ENCODE measurements around the gene SESN1. TPM values are rescaled to one million over a fixed set of nuclear protein-coding genes. Genes with fewer than 3 reads are reported as not detected.

The SESN1 gene
- total RNA-seq, 1 donor from 2014 or later, result 9.1 TPM

GRCh38 chr6:109023356-109023925, 71.2 kb downstream of the SESN1 start:
- no peak overlapping the region for H3K27ac Mint-ChIP-seq
- CTCF ChIA-PET, result no interaction called here

GRCh38 chr6:109021870-109022269, 72.8 kb downstream of the SESN1 start:
- DNase-seq, result no peak
- Mint-ChIP-seq H3K9me3 (no peaks in the 10 kb centered on the region), H3K27me3 (no peaks in the 10 kb centered on the region), H3K36me3 (ENCODE audit: low read depth) (no peaks in the 10 kb centered on the region), H3K4me1 (peaks cover 44% of the 10 kb centered on the region), H3K27ac (no peak overlapping the region), H3K4me3 (no peak overlapping the region)
- intact Hi-C loops (cut with micrococcal nuclease), result loop anchor here (5.0 kb wide), 1 partner anchor 35 kb away; no protein-coding TSS in a partner anchor
- TF ChIP-seq CTCF (IDR thresholded peaks at IDR 0.05), result no peak
- POLR2A ChIA-PET, result interaction anchor here (0.7 kb wide), 2 partner anchors 9 to 13 kb away, joined by 3 to 6 read pairs; no protein-coding TSS in a partner anchor
- no peak for ATAC-seq (ENCODE audit: low read depth)
- CTCF ChIA-PET, result interaction anchor here (1.0 kb wide), 2 partner anchors 11 to 52 kb away, joined by 3 read pairs; no protein-coding TSS in a partner anchor

More at GRCh38 chr6:109023356-109023925, 71.2 kb downstream of the SESN1 start:
- no peaks in the 10 kb centered on the region for H3K27me3 Mint-ChIP-seq
- intact Hi-C loops (cut with micrococcal nuclease), result loop anchor here (5.0 kb wide), 1 partner anchor 34 kb away; no protein-coding TSS in a partner anchor
- H3K4me1 Mint-ChIP-seq, result peaks cover 44% of the 10 kb centered on the region
- TF ChIP-seq CTCF (IDR thresholded peaks at IDR 0.05), result no peak
- DNase-seq (no peak), ATAC-seq (ENCODE audit: low read depth) (no peak)
- H3K36me3 Mint-ChIP-seq (ENCODE audit: low read depth), result no peaks in the 10 kb centered on the region
- no peaks in the 10 kb centered on the region for H3K9me3 Mint-ChIP-seq
- POLR2A ChIA-PET, result no interaction called here
- no peak overlapping the region for H3K4me3 Mint-ChIP-seq

- H3K9me3 Mint-ChIP-seq, result no peaks in the 10 kb centered on the region
- ATAC-seq (ENCODE audit: low read depth), result no peak
- no peak overlapping the region for H3K27ac Mint-ChIP-seq
- CTCF ChIA-PET, result no interaction called here
- peaks cover 43% of the 10 kb centered on the region for H3K4me1 Mint-ChIP-seq
- DNase-seq, result no peak
- no peaks in the 10 kb centered on the region for H3K36me3 Mint-ChIP-seq (ENCODE audit: low read depth)
- intact Hi-C loops (cut with micrococcal nuclease), result loop anchor here (5.0 to 10.0 kb wide), 2 partner anchors 37 to 765 kb away; no protein-coding TSS in a partner anchor
- no peaks in the 10 kb centered on the region for H3K27me3 Mint-ChIP-seq
- POLR2A ChIA-PET, result no interaction called here
- TF ChIP-seq CTCF (IDR thresholded peaks at IDR 0.05), result no peak
- no peak overlapping the region for H3K4me3 Mint-ChIP-seq
These were observed 74.7 kb downstream of the SESN1 start for GRCh38 chr6:109019911-109020310.

GRCh38 chr6:109015176-109015575, 79.5 kb downstream of the SESN1 start:
- TF ChIP-seq CTCF (IDR thresholded peaks at IDR 0.05), result no peak
- ChIA-PET POLR2A (interaction anchor here (0.6 to 1.2 kb wide), 3 partner anchors 35 to 51 kb away, joined by 3 to 4 read pairs (median 3); no protein-coding TSS in a partner anchor), CTCF (interaction anchor here (1.3 kb wide), 1 partner anchor 20 kb away, joined by 3 read pairs; no protein-coding TSS in a partner anchor)
- H3K9me3 Mint-ChIP-seq, result no peaks in the 10 kb centered on the region
- H3K4me1 Mint-ChIP-seq, result peaks cover 50% of the 10 kb centered on the region
- intact Hi-C loops (cut with micrococcal nuclease), result loop anchor here (1.0 to 10.0 kb wide), 3 partner anchors 9 to 760 kb away; no protein-coding TSS in a partner anchor
- H3K36me3 Mint-ChIP-seq (ENCODE audit: low read depth), result no peaks in the 10 kb centered on the region
- DNase-seq (no peak), ATAC-seq (ENCODE audit: low read depth) (no peak)
- H3K27ac Mint-ChIP-seq, result peak overlapping the region; percentile 42
- H3K4me3 Mint-ChIP-seq, result no peak overlapping the region
- H3K27me3 Mint-ChIP-seq, result no peaks in the 10 kb centered on the region

GRCh38 chr6:109014606-109015005, 80.0 kb downstream of the SESN1 start:
- Mint-ChIP-seq H3K4me1 (peaks cover 52% of the 10 kb centered on the region), H3K36me3 (ENCODE audit: low read depth) (peaks cover 1% of the 10 kb centered on the region), H3K27ac (peak overlapping the region; percentile 67), H3K4me3 (no peak overlapping the region), H3K27me3 (no peaks in the 10 kb centered on the region), H3K9me3 (no peaks in the 10 kb centered on the region)
- ChIA-PET CTCF (interaction anchor here (1.3 kb wide), 1 partner anchor 21 kb away, joined by 3 read pairs; no protein-coding TSS in a partner anchor), POLR2A (interaction anchor here (0.6 to 1.2 kb wide), 3 partner anchors 36 to 50 kb away, joined by 3 to 4 read pairs (median 3); no protein-coding TSS in a partner anchor)
- ATAC-seq (ENCODE audit: low read depth) (no peak), DNase-seq (no peak)
- no peak for TF ChIP-seq CTCF (IDR thresholded peaks at IDR 0.05)
- intact Hi-C loops (cut with micrococcal nuclease), result loop anchor here (1.0 to 10.0 kb wide), 3 partner anchors 10 to 760 kb away; no protein-coding TSS in a partner anchor

All from activated B cell treated with CpG ODN at 0.5 μM for 24 hours (primary cell).